CD4-positive, alpha-beta T cell treated with Interleukin-17A for 1 hour (primary cell): Measurements from ENCODE around the gene FKBP15.
"Not testable (repeated sequence)": the region's sequence is repeated elsewhere in the genome, so short reads cannot be mapped to it uniquely, and the experiment has no call there.

Experiments
- DNase-seq: peaks from one replicate; pipeline ENCODE4 v3.0.0-alpha.2; 2020

FKBP15 gene, protein sequence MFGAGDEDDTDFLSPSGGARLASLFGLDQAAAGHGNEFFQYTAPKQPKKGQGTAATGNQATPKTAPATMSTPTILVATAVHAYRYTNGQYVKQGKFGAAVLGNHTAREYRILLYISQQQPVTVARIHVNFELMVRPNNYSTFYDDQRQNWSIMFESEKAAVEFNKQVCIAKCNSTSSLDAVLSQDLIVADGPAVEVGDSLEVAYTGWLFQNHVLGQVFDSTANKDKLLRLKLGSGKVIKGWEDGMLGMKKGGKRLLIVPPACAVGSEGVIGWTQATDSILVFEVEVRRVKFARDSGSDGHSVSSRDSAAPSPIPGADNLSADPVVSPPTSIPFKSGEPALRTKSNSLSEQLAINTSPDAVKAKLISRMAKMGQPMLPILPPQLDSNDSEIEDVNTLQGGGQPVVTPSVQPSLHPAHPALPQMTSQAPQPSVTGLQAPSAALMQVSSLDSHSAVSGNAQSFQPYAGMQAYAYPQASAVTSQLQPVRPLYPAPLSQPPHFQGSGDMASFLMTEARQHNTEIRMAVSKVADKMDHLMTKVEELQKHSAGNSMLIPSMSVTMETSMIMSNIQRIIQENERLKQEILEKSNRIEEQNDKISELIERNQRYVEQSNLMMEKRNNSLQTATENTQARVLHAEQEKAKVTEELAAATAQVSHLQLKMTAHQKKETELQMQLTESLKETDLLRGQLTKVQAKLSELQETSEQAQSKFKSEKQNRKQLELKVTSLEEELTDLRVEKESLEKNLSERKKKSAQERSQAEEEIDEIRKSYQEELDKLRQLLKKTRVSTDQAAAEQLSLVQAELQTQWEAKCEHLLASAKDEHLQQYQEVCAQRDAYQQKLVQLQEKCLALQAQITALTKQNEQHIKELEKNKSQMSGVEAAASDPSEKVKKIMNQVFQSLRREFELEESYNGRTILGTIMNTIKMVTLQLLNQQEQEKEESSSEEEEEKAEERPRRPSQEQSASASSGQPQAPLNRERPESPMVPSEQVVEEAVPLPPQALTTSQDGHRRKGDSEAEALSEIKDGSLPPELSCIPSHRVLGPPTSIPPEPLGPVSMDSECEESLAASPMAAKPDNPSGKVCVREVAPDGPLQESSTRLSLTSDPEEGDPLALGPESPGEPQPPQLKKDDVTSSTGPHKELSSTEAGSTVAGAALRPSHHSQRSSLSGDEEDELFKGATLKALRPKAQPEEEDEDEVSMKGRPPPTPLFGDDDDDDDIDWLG

DNA sequence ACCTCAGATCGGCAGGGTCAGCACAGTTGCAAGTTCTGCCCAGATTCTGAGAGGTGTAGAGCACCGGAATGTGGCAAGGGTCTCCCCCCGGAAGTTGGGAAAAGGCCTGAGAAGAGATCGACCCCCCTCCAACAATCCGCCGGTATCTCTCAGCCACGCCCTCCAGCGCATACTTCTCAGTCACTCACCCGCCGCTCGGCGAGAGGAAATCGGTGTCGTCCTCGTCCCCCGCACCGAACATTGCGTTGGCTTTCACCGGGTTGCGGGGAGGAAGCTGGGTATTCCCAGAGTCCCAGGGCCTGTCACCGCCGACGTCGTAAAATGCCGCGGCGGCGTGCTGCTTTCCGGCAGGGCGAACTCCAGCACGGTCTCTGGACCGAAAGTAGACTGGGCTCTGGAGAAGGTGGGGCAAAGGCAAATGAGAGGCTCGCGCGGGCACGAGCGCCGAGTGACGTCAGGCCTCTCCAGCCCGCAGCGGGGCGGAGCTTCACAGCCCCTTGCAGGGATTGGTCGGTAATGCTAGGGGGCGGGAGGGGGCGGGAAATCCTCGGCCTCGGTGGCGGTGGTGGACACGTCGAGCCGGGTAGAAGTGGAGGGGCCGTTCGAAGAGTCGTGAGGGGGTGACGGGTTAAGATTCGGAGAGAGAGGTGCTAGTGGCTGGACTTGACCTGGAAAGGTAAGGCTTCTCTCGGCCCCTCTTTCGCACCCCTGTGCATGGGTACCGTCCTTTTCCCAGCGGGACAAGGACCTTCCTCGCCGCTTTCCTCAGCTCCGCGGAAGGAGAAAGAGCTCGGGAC lies at the start of gene FKBP15, which contains the start of gene SLC31A1:
Gene FKBP15 (minus strand): TSS at position 275 of the 797 bp plus-strand sequence. CDS start 34 bp downstream, at position 241.
Gene SLC31A1 (plus strand): TSS at position 542 of the 797 bp plus-strand sequence. CDS start 34,605 bp downstream, outside the sequence.
- peak; percentile 98 for DNase-seq

- DNase-seq, result no peak
Observed at GRCh38 chr9:113269871-113270270, 48.8 kb upstream of the FKBP15 start.

DNA sequence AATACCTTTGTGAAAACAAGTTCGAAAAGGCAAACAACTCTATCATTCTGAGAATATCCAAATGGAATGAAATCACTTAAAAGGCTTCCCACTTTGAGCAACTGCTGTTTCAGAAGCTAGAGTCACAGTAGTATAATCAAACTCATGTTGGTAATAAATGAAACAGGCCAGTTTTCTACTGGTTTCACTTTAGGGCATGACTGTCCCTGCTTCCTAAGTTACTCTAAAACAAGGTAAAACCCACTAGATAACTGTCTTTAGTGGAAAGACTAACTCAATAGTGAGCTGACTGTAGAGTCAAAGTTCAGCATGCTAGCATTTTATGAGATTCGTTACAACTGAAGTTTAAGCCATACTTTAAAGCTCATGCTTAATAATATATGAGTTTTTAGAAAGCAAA lies 48.3 kb upstream of the FKBP15 start:
- no peak for DNase-seq

GRCh38 chr9:113267911-113268566 lies 47.0 kb upstream of the FKBP15 start:
- DNase-seq, result no peak

DNA sequence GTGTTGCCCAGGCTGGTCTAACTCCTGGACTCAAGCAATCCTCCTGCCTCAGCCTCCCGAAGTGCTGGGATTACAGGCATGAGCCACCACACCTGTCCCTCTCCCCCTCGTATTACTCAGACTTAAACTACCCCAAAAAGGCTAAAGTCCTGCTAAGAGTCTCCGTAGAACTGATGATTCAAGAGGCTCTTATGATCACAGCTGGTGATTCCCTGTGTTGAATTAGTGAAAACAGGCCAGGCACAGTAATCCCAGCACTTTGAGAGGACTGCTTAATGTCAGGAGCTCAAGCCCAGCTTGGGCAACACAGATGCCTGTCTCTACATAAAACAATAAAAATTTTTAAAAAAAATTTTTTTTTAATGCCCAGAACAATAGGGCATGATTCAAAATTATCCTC lies 45.1 kb upstream of the FKBP15 start:
- DNase-seq, result no peak

DNA sequence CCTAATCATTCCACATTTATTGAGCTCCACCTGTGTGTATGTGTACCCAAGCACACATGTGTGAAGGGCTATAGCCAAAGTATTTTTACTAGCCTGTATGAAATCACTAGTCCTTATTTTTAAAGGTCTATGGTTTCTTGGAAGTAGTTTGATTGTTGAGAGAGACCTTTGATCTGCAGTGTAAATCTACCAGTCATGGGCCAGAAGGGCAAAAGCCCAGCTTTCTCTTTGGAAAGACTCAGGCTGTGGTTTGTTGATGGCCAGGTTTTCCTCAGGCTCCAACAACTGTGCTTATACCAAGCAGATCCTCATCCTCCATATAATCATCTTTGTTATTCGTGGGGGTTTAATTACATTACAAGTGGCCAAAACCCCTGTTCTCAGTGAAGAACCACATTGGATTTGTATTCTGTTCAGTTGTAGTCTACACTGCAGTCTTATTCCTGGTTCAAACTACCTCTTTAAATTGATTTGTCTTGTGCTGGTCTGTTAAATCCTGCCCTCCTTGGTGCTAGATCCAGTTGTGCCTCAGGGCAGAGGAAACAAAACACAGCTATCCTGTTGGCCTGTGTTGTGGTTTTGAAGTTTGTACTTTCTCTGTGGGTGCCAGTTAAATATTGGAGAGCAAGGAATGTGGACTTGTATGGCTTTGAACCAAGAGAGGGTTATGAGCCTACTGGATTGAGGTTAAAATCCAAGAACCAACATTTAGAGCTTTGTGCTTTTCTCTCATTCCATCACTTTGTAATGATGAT lies 41.0 kb upstream of the FKBP15 start:
- DNase-seq, result no peak

- DNase-seq, result no peak
Observed at GRCh38 chr9:113258282-113258681, 37.2 kb upstream of the FKBP15 start.

GRCh38 chr9:113257863-113258262 lies 36.8 kb upstream of the FKBP15 start:
- DNase-seq, result no peak

- DNase-seq, result no peak
Observed at GRCh38 chr9:113255438-113255837, 34.4 kb upstream of the FKBP15 start.

DNA sequence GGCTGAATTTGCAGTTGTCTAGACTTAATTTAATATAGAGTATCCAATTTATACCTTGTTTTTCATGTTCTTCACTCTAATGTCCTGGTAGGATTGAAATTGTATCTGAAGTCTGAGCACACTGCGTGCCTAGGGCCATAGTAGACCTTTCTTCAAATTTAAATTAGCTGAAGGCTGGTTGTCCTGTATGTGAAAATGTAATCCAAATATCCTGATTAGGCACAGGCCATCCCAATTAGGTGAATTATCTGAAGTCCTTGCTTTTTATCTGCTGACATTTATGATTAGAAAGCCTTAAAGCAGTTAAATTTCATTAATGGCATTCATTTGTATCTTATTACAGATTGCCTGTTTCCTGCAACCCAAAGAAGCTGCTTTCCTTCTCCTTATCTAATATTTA lies 33.9 kb upstream of the FKBP15 start:
- DNase-seq, result no peak

- no peak for DNase-seq
Observed at GRCh38 chr9:113250807-113251206, 29.7 kb upstream of the FKBP15 start.

- DNase-seq, result not testable (repeated sequence)
Observed at GRCh38 chr9:113249661-113250060, 28.6 kb upstream of the FKBP15 start.

- no peak for DNase-seq
Observed at GRCh38 chr9:113247640-113248039, 26.6 kb upstream of the FKBP15 start.

GRCh38 chr9:113246928-113247327 lies 25.9 kb upstream of the FKBP15 start:
- no peak for DNase-seq

DNA sequence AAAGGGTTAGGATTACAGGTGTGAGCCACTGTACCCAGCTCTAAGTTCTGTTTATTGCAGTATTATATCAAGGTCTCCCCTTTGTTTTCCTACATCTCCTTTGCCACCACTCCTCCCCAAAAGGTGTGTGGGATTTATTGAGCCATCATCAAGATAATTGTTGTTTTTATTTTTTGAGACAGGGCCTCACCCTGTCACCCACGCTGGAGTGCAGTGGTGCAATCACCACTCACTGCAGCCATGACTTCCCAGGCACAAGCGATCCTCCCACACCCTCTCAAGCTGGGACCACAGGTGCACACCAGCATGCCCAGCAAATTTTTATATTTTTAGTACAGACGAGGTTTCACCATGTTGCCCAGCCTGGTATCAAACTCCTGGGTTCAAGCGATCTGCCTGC lies 24.8 kb upstream of the FKBP15 start:
- no peak for DNase-seq

GRCh38 chr9:113244556-113244955 lies 23.5 kb upstream of the FKBP15 start:
- no peak for DNase-seq

DNA sequence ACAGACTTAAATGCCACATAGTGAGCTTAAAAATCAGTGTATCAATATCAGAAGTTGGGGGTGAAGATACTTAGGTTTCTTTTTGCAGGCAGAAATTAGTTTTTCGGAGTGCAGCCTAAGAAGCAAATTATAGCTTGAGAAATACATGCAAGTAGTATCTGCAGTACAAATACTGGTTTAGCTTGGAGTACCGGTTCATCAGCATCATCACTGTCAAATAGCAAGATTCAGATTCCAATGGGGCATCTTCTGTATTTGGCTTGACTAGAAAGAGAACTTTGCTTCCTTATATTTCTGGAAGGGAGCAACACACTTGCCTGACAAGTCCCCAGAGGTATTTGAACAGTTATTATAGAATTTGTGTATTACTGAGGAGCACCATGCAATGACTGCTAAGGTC lies 20.1 kb upstream of the FKBP15 start:
- no peak for DNase-seq

DNA sequence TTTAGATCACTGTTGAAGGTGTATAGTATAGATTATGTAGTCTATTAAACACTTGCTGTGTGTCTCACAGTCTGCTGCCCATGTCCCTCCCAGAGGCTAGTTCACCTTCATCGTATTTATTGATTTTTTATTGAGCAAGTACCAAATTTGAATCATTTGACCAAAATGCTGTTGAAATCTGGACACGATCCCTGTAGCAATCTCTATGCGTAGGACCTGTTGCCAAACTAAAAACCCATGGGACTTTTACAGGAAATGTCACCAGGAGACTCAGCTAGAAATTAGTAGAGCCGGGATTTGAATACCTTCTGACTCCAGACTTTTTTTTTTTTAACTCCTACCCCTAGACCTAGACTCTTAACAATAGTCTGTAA lies 17.8 kb upstream of the FKBP15 start:
- no peak for DNase-seq

DNA sequence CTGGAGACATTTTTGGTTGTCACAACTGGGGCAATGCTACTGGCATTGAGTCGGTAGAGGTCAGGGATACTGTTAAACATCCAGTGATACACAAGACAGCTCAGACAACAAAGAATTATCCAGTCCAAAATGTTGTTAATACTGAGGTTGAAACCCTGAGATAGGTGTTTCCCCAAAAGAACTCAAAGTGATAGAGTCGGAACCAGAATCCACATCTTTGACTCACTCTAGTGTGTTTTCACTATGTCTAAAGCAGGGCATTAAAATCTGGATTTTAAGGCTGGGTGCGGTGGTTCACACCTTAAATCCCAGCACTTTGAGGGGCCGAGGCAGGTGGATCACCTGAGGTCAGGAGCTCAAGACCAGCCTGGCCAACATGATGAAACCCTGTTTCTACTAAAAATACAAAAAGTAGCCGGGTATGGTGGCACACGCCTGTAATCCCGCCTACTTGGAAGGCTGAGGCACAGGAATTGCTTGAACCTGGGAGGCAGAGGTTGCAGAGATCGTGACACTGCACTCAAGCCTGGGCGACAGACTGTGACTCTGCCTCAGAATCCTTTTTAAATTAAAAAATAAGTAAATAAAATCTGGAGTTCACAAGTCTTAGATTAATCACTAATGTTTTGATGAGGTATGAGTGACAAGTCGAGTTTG lies 17.3 kb upstream of the FKBP15 start:
- DNase-seq, result no peak

DNA sequence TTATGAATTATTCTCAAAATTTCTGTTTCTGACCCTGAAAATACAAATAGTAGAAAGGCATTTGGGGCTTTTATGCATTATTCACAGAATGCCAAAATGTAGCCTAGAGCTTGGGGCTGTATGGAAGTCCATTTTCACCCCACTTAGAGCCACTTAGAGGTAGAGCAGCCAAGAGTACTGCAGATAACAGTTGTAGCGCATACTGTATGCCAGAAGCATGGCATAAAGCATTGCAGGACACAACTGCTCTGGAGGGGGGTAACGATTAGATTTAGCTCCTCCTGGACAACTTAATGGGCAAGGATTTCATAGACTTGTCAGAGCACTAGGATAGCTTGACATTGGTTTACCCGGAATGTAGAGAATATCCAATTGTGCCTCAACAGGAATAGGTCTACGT lies 15.9 kb upstream of the FKBP15 start:
- DNase-seq, result no peak
